Measurements from ENCODE around the gene DYRK4. TPM values are rescaled to one million over a fixed set of nuclear protein-coding genes. Genes with fewer than 3 reads are reported as not detected.
"Not testable (repeated sequence)": the region's sequence is repeated elsewhere in the genome, so short reads cannot be mapped to it uniquely, and the experiment has no call there.

DYRK4 gene, protein sequence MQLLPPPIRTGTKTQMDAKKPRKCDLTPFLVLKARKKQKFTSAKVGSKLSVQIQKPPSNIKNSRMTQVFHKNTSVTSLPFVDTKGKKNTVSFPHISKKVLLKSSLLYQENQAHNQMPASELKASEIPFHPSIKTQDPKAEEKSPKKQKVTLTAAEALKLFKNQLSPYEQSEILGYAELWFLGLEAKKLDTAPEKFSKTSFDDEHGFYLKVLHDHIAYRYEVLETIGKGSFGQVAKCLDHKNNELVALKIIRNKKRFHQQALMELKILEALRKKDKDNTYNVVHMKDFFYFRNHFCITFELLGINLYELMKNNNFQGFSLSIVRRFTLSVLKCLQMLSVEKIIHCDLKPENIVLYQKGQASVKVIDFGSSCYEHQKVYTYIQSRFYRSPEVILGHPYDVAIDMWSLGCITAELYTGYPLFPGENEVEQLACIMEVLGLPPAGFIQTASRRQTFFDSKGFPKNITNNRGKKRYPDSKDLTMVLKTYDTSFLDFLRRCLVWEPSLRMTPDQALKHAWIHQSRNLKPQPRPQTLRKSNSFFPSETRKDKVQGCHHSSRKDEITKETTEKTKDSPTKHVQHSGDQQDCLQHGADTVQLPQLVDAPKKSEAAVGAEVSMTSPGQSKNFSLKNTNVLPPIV
- 10 to 100 TPM; 21.4 to 42.7 (median 30.7) TPM for total RNA-seq
- polyA plus RNA-seq: 10 to 100 TPM; 35.5 to 52.5 TPM
- long read RNA-seq, donor 1, partial matches to known transcripts: 8 of 10 reads
- long read RNA-seq, donor 1, other reads (novel, unspliced or antisense): 1 of 10 reads
- long read RNA-seq, donor 2, partial matches to known transcripts: 14 of 18 reads
- long read RNA-seq, donor 2, other reads (novel, unspliced or antisense): 2 of 18 reads
- long read RNA-seq, donor 3, partial matches to known transcripts: 3 of 8 reads
- long read RNA-seq, donor 3, other reads (novel, unspliced or antisense): 3 of 8 reads

DNA sequence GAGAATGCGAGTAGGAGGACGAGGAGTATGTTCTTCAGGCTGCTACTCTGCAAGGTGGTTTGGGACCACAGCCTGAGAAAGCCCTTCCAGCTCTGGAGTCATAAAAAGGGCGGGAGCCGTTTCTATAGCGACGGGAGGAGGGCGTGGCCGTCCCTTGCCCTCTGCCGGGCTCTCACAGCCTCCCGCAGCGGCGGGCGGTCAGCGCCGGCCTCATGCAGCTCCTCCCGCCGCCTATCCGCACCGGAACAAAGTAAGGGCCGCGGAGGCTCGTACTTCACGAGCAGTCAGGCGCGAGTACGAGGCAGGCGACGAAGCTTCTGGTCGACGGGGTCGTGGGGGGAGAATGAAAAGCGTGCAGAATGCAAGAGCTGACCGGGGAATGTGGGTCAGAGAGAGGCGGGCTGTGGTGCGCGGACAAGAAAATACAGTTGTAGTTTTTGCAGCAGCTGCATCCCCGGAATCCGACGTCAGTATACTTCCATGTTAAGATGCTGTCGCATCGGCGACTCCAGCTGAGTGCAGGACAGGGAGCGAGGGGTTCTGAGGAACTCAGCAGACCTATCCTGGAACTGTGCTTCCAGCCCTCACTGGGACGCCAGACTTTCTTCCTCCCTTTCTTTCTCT is at the start of gene DYRK4:
TSS of gene DYRK4 (plus strand) at position 175 of the 624 bp plus-strand sequence. CDS start at position 213, 38 bp downstream.
- ATAC-seq: peak; percentile 56 to 96 (median 90)
- TF ChIP-seq, protein P1, sequence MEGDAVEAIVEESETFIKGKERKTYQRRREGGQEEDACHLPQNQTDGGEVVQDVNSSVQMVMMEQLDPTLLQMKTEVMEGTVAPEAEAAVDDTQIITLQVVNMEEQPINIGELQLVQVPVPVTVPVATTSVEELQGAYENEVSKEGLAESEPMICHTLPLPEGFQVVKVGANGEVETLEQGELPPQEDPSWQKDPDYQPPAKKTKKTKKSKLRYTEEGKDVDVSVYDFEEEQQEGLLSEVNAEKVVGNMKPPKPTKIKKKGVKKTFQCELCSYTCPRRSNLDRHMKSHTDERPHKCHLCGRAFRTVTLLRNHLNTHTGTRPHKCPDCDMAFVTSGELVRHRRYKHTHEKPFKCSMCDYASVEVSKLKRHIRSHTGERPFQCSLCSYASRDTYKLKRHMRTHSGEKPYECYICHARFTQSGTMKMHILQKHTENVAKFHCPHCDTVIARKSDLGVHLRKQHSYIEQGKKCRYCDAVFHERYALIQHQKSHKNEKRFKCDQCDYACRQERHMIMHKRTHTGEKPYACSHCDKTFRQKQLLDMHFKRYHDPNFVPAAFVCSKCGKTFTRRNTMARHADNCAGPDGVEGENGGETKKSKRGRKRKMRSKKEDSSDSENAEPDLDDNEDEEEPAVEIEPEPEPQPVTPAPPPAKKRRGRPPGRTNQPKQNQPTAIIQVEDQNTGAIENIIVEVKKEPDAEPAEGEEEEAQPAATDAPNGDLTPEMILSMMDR (IDR thresholded peaks at IDR 0.05): no peak
- TF ChIP-seq POLR2A (IDR thresholded peaks at IDR 0.05): no peak
- H3K4me1 ChIP-seq: peaks cover 0 to 43% (median 6%) of the 10 kb centered on the region in 12 donors
- no peaks in the 10 kb centered on the region for H3K9me3 ChIP-seq
- DNase-seq: peak; percentile 77 to 92 (median 81)
- H3K4me3 ChIP-seq: peak within 1 kb of the TSS in 11 of 12 donors; percentile 7 to 51 (median 37)
- peak within 1 kb of the TSS in 1 of 12 donors; percentile 24 for H3K27ac ChIP-seq
- H3K36me3 ChIP-seq: no peaks in the 10 kb centered on the region
- H3K27me3 ChIP-seq: peaks cover 0 to 5% (median 0%) of the 10 kb centered on the region in 9 donors
- intact Hi-C loops (cut with DNase I): loop anchor here in 1 of 10 donors (2.0 kb wide), 1 partner anchor 43 kb away; no protein-coding TSS in a partner anchor
- 6 to 11% (median 10%) methylated on average over 44 of the region's 44 CpGs for WGBS, 4 donors

DNA sequence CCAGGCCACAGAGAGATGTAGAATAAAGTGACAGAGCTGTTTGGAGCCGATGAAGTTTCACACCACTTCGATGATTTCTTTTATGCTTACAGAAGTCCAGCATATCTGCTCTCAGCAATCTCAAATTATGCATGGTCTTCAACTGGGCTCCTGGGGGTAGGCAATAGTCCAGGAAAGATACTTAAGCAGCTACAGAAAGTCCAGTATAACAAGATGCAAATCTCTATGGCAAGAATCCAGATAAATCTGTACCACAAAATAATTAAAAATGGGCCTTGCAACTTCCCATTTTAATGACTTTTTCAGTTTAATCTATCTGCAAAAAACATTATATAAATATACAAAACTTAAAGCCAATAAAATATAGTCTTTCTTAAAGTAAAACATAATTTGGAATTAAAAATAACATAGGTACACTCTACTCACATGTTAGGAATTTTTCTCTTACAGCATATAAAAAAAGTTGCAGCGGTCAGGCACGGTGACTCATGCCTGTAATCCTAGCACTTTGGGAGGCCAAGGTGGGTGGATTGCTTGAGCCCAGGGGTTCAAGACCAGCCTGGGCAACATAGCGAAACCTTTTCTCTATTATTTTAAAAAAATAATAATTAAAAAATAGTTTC is 43.8 kb upstream of the DYRK4 start:
- DNase-seq (no peak), ATAC-seq (no peak)
- no peak overlapping the region for H3K4me3 ChIP-seq
- no peak overlapping the region for H3K27ac ChIP-seq
- no peak for TF ChIP-seq POLR2A (IDR thresholded peaks at IDR 0.05)
- TF ChIP-seq, protein P1 (IDR thresholded peaks at IDR 0.05): no peak
- H3K4me1 ChIP-seq: no peaks in the 10 kb centered on the region
- no peaks in the 10 kb centered on the region for H3K9me3 ChIP-seq
- H3K36me3 ChIP-seq: peaks cover 0 to 83% (median 70%) of the 10 kb centered on the region in 9 donors
- H3K27me3 ChIP-seq: no peaks in the 10 kb centered on the region
- intact Hi-C loops (cut with DNase I): no loop called here
- WGBS, 4 donors: 88 to 92% (median 89%) methylated on average over 5 of the region's 5 CpGs

DNA sequence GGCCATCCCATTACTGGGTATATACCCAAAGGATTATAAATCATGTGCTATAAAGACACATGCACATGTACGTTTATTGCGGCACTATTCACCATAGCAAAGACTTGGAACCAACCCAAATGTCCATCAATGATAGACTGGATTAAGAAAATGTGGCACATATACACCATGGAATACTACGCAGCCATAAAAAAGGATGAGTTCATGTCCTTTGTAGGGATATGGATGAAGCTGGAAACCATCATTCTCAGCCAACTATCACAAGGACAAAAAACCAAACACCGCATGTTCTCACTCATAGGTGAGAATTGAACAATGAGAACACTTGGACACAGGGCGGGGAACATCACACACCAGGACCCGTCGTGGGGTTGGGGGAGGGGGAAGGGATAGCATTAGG is 38.6 kb upstream of the DYRK4 start:
- DNase-seq, H3K27me3 ChIP-seq, ATAC-seq, H3K4me3 ChIP-seq, H3K27ac ChIP-seq, H3K9me3 ChIP-seq, H3K4me1 ChIP-seq: not testable (repeated sequence)
- WGBS, 4 donors: 96 to 98% (median 97%) methylated on average over 7 of the region's 7 CpGs
- H3K36me3 ChIP-seq: peaks cover 0 to 89% (median 65%) of the 10 kb centered on the region in 9 donors
- intact Hi-C loops (cut with DNase I): loop anchor here in 8 of 10 donors (10.0 kb wide), 3 partner anchors 169 to 639 kb away; no protein-coding TSS in a partner anchor

All from heart left ventricle (tissue), 16 donors.